GM19395 (cell line): ENCODE measurements around the gene DUSP19.

ENCODE experiments used
- ATAC-seq: cut with Tn5 transposase; IDR thresholded peaks from one replicate; pipeline ENCODE4 v1.9.1; 2021; ENCODE audit warnings: mild to moderate bottlenecking, moderate library complexity; ENCODE audit not compliant: unreplicated experiment

DUSP19 gene

GRCh38 chr2:183124222-183124956, 45.8 kb downstream of the DUSP19 start, which contains the start of gene NUP35:
Gene NUP35 (plus strand): TSS chr2:183124443. CDS start chr2:183124458, 15 bp downstream.
- peak; percentile 91 for ATAC-seq

GRCh38 chr2:183124957-183125255, 46.4 kb downstream of the DUSP19 start:
- no peak for ATAC-seq

- ATAC-seq, result no peak
These were observed 47.3 kb downstream of the DUSP19 start for GRCh38 chr2:183125659-183126341.

DNA sequence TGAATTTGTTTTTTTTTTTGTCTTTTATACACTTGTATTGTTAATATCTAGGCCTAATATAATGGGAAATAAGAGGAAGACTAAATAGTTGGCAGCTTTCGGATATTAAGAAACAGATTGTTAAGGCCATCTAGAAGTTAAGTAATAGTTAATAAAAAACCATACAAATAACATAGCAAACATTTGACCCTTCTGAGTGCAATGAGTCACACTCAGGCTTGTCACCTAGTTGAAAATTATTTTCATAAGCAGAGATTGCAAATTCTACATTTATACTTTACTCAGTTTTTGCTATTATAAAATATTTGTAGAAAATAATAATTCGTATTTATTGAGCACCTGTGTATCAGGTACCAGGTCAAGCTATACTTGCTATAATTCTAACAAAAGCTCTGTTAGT, 48.1 kb downstream of the DUSP19 start:
- ATAC-seq, result no peak

DNA sequence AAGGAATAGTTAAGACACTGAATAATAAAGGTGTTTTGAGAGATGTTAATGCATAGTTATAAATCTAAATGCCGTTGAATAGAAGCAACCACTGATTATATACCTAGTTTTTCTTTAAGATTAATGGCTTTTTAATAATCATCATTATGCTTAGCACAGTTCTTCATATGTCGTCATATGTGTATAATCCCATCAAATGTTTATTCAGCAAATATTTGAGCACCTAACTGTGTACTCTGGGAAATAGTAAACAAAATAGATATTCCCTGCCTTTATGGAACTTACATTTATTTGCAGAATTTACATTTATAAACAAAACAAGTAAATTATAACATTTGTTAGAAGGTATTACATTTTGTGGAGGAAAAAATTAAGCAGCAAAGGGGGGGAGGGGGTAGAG, 55.5 kb downstream of the DUSP19 start:
- ATAC-seq, result no peak

GRCh38 chr2:183148955-183149354, 70.4 kb downstream of the DUSP19 start:
- ATAC-seq, result no peak

DNA sequence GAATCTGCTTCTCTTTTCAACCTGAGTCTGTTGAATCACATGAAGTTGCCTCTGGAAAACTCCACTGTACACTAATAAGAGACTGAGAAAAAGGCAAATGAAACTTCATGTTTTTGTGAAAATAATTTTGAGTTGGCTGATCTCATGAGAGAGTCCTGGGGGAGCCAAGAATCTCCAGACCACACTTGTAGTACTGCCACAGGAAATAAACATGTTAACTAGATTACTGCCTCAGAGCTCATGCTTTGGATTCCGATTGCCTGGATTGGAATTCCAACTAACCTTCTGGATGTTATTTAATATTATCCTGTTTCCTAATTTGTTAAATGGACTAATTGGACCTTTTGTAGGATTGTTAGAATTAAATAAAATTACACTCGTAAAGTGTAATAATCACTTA, 70.9 kb downstream of the DUSP19 start:
- no peak for ATAC-seq
